Prostate gland (tissue), 2 donors: Measurements from ENCODE around the gene FRMPD4.

Experiments
- CTCF ChIP-seq, 4 experiments: fragments of 200-600 bp in 2 of 4; fragments of 450-650 bp in 2 of 4; sonication (generic) in 2 of 4; IDR thresholded peaks; 1 replicate in 3 of 4; 2 replicates in 1 of 4; pipeline ENCODE4 v1.5.1; 2016 to 2019; ENCODE audit warnings: antibody characterized with exemption in 4 of 4, mild to moderate bottlenecking in 2 of 4, moderate library complexity in 2 of 4
- POLR2A ChIP-seq: fragments of 450-650 bp; IDR thresholded peaks from one replicate; pipeline ENCODE4 v1.6.1; 2016; ENCODE audit warnings: antibody characterized with exemption, mild to moderate bottlenecking
- POLR2AphosphoS5 ChIP-seq: sonication (generic); formaldehyde crosslinking; IDR thresholded peaks from one replicate; pipeline ENCODE4 v1.6.1; 2017; ENCODE audit warnings: antibody characterized with exemption

GRCh38 chrX:12686331-12686730 is 548.1 kb downstream of the FRMPD4 start:
- no peak for TF ChIP-seq CTCF (IDR thresholded peaks at IDR 0.05)
- no peak for TF ChIP-seq POLR2A
- no peak for TF ChIP-seq POLR2AphosphoS5
